Measurements from ENCODE around the gene PIP5K1A.
"Not testable (repeated sequence)": the region's sequence is repeated elsewhere in the genome, so short reads cannot be mapped to it uniquely, and the experiment has no call there.

Gene PIP5K1A

GRCh38 chr1:151251656-151252470 lies 53.5 kb downstream of the PIP5K1A start:
- Mint-ChIP-seq H3K27me3 (no peaks in the 10 kb centered on the region), H3K27ac (no peak overlapping the region), H3K4me1 (ENCODE audit: low read depth) (peaks cover 15% of the 10 kb centered on the region), H3K9me3 (no peaks in the 10 kb centered on the region), H3K36me3 (ENCODE audit: low read depth) (peaks cover 55% of the 10 kb centered on the region), H3K4me3 (no peak overlapping the region)
- intact Hi-C loops (cut with micrococcal nuclease) = no loop called here

- H3K27me3 Mint-ChIP-seq = no peaks in the 10 kb centered on the region
- peak within 1 kb of the TSS; percentile 97 for H3K27ac Mint-ChIP-seq
- H3K9me3 Mint-ChIP-seq = no peaks in the 10 kb centered on the region
- H3K36me3 Mint-ChIP-seq (ENCODE audit: low read depth) = peaks cover 43% of the 10 kb centered on the region
- H3K4me3 Mint-ChIP-seq = peak within 1 kb of the TSS; percentile 77
- intact Hi-C loops (cut with micrococcal nuclease) = loop anchor here (2.0 kb wide), 2 partner anchors 26 to 56 kb away; partner anchors contain the start of gene PIP5K1A
- peaks cover 26% of the 10 kb centered on the region for H3K4me1 Mint-ChIP-seq (ENCODE audit: low read depth)
These were observed 56.2 kb downstream of the PIP5K1A start, which contains the start of gene PSMD4 for GRCh38 chr1:151254217-151255213. TSS of gene PSMD4 (plus strand) at chr1:151254734. CDS start at chr1:151254783, 49 bp downstream.

GRCh38 chr1:151255381-151255780 lies 57.0 kb downstream of the PIP5K1A start:
- Mint-ChIP-seq H3K27me3 (no peaks in the 10 kb centered on the region), H3K9me3 (no peaks in the 10 kb centered on the region), H3K4me3 (peak overlapping the region; percentile 77), H3K36me3 (ENCODE audit: low read depth) (peaks cover 34% of the 10 kb centered on the region), H3K27ac (peak overlapping the region; percentile 97), H3K4me1 (ENCODE audit: low read depth) (peaks cover 26% of the 10 kb centered on the region)
- intact Hi-C loops (cut with micrococcal nuclease) = loop anchor here (2.0 kb wide), 2 partner anchors 25 to 57 kb away; partner anchors contain the start of gene PIP5K1A

- intact Hi-C loops (cut with micrococcal nuclease) = no loop called here
- Mint-ChIP-seq H3K27ac (no peak overlapping the region), H3K9me3 (no peaks in the 10 kb centered on the region), H3K27me3 (no peaks in the 10 kb centered on the region), H3K4me3 (no peak overlapping the region), H3K4me1 (ENCODE audit: low read depth) (peaks cover 32% of the 10 kb centered on the region), H3K36me3 (ENCODE audit: low read depth) (peaks cover 62% of the 10 kb centered on the region)
These were observed 61.0 kb downstream of the PIP5K1A start for GRCh38 chr1:151259351-151259750.

GRCh38 chr1:151265446-151266236 lies 67.3 kb downstream of the PIP5K1A start:
- no peaks in the 10 kb centered on the region for H3K27me3 Mint-ChIP-seq
- intact Hi-C loops (cut with micrococcal nuclease) = no loop called here
- H3K36me3 Mint-ChIP-seq (ENCODE audit: low read depth) = peaks cover 93% of the 10 kb centered on the region
- H3K4me3 Mint-ChIP-seq = no peak overlapping the region
- no peak overlapping the region for H3K27ac Mint-ChIP-seq
- H3K9me3 Mint-ChIP-seq = no peaks in the 10 kb centered on the region
- peaks cover 12% of the 10 kb centered on the region for H3K4me1 Mint-ChIP-seq (ENCODE audit: low read depth)

- H3K27me3 Mint-ChIP-seq = no peaks in the 10 kb centered on the region
- H3K9me3 Mint-ChIP-seq = no peaks in the 10 kb centered on the region
- H3K4me3 Mint-ChIP-seq = no peak overlapping the region
- H3K4me1 Mint-ChIP-seq (ENCODE audit: low read depth) = peaks cover 14% of the 10 kb centered on the region
- intact Hi-C loops (cut with micrococcal nuclease) = no loop called here
- no peak overlapping the region for H3K27ac Mint-ChIP-seq
- H3K36me3 Mint-ChIP-seq (ENCODE audit: low read depth) = peaks cover 96% of the 10 kb centered on the region
These were observed 68.0 kb downstream of the PIP5K1A start for GRCh38 chr1:151266315-151266714.

GRCh38 chr1:151266821-151267220 lies 68.5 kb downstream of the PIP5K1A start:
- peaks cover 96% of the 10 kb centered on the region for H3K36me3 Mint-ChIP-seq (ENCODE audit: low read depth)
- H3K27me3 Mint-ChIP-seq = no peaks in the 10 kb centered on the region
- no peak overlapping the region for H3K27ac Mint-ChIP-seq
- H3K4me3 Mint-ChIP-seq = no peak overlapping the region
- intact Hi-C loops (cut with micrococcal nuclease) = no loop called here
- no peaks in the 10 kb centered on the region for H3K9me3 Mint-ChIP-seq
- peaks cover 18% of the 10 kb centered on the region for H3K4me1 Mint-ChIP-seq (ENCODE audit: low read depth)

- Mint-ChIP-seq H3K27ac (no peak overlapping the region), H3K4me1 (ENCODE audit: low read depth) (peaks cover 18% of the 10 kb centered on the region), H3K36me3 (ENCODE audit: low read depth) (peaks cover 96% of the 10 kb centered on the region), H3K4me3 (no peak overlapping the region), H3K9me3 (no peaks in the 10 kb centered on the region), H3K27me3 (no peaks in the 10 kb centered on the region)
- intact Hi-C loops (cut with micrococcal nuclease) = no loop called here
These were observed 69.4 kb downstream of the PIP5K1A start for GRCh38 chr1:151267760-151268159.

- H3K27me3 Mint-ChIP-seq = no peaks in the 10 kb centered on the region
- peaks cover 46% of the 10 kb centered on the region for H3K36me3 Mint-ChIP-seq (ENCODE audit: low read depth)
- no peak overlapping the region for H3K4me3 Mint-ChIP-seq
- no peak overlapping the region for H3K27ac Mint-ChIP-seq
- H3K4me1 Mint-ChIP-seq (ENCODE audit: low read depth) = peaks cover 35% of the 10 kb centered on the region
- no peaks in the 10 kb centered on the region for H3K9me3 Mint-ChIP-seq
- intact Hi-C loops (cut with micrococcal nuclease) = no loop called here
These were observed 75.6 kb downstream of the PIP5K1A start for GRCh38 chr1:151273924-151274466.

- intact Hi-C loops (cut with micrococcal nuclease); H3K27ac Mint-ChIP-seq; H3K27me3 Mint-ChIP-seq; H3K4me3 Mint-ChIP-seq; H3K9me3 Mint-ChIP-seq: not testable (repeated sequence)
- H3K36me3 Mint-ChIP-seq (ENCODE audit: low read depth) = peaks cover 32% of the 10 kb centered on the region
- peaks cover 37% of the 10 kb centered on the region for H3K4me1 Mint-ChIP-seq (ENCODE audit: low read depth)
These were observed 77.0 kb downstream of the PIP5K1A start for GRCh38 chr1:151275341-151275740.

GRCh38 chr1:151277249-151277648 lies 78.9 kb downstream of the PIP5K1A start:
- Mint-ChIP-seq H3K27me3 (no peaks in the 10 kb centered on the region), H3K4me3 (peak overlapping the region; percentile 4), H3K9me3 (no peaks in the 10 kb centered on the region), H3K36me3 (ENCODE audit: low read depth) (peaks cover 27% of the 10 kb centered on the region), H3K27ac (peak overlapping the region; percentile 12), H3K4me1 (ENCODE audit: low read depth) (peaks cover 31% of the 10 kb centered on the region)
- intact Hi-C loops (cut with micrococcal nuclease) = no loop called here

GRCh38 chr1:151281225-151281968 lies 83.0 kb downstream of the PIP5K1A start:
- Mint-ChIP-seq H3K36me3 (ENCODE audit: low read depth) (peaks cover 45% of the 10 kb centered on the region), H3K27me3 (no peaks in the 10 kb centered on the region), H3K27ac (peak overlapping the region; percentile 96), H3K4me3 (peak overlapping the region; percentile 97), H3K9me3 (no peaks in the 10 kb centered on the region), H3K4me1 (ENCODE audit: low read depth) (peaks cover 45% of the 10 kb centered on the region)
- intact Hi-C loops (cut with micrococcal nuclease) = loop anchor here (2.0 kb wide), 1 partner anchor 27 kb away; the partner anchor contains the start of gene PSMD4
